Measurements from ENCODE around the gene SIVA1.
A peak's percentile ranks its signal among the peaks of the same experiment; 100 is the strongest.

The SIVA1 gene, protein sequence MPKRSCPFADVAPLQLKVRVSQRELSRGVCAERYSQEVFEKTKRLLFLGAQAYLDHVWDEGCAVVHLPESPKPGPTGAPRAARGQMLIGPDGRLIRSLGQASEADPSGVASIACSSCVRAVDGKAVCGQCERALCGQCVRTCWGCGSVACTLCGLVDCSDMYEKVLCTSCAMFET

GRCh38 chr14:104752735-104753527 lies at the start of gene SIVA1:
SIVA1 (plus strand) TSS chr14:104753147; CDS start chr14:104753202, 55 bp downstream.
- peak; percentile 99 for DNase-seq

DNA sequence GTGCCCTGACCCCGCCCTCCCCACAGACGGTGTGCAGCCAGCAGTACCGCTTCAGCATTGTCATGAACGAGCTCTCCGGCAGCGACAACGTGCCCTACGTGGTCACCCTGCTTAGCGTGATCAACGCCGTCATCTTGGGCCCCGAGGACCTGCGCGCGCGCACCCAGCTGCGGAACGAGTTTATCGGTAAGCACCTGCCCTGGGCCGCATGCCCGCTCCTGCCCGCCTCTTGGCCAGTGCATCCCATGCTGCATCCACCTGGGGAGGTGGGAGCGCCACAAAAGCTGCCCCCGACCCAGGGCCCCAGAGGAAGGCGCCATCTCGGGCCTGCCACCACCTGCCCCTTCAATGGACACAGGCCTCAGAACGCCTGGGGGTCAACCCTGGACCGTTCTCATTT lies 49.7 kb upstream of the SIVA1 start:
- no peak for DNase-seq

DNA sequence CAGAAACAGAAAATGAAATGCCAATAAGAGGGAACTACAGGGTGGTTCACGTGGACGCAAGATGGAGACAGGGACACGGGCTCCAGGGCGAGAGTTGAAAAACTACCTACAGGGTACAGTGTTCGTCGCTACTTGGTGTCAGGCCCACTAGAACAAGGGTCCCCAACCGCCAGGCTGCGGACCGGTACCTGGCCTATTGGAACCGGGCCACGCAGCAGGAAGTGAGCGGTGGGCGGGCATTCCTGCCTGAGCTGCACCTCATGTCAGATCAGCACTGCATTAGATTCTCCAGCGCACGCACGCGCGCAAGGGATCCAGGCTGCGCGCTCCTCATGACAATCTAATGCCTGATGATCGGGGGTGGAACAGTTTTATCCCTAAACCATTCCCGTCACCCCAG lies 48.7 kb upstream of the SIVA1 start:
- DNase-seq, result no peak

- DNase-seq, result no peak
These were observed 47.5 kb upstream of the SIVA1 start for GRCh38 chr14:104705340-104706047.

DNA sequence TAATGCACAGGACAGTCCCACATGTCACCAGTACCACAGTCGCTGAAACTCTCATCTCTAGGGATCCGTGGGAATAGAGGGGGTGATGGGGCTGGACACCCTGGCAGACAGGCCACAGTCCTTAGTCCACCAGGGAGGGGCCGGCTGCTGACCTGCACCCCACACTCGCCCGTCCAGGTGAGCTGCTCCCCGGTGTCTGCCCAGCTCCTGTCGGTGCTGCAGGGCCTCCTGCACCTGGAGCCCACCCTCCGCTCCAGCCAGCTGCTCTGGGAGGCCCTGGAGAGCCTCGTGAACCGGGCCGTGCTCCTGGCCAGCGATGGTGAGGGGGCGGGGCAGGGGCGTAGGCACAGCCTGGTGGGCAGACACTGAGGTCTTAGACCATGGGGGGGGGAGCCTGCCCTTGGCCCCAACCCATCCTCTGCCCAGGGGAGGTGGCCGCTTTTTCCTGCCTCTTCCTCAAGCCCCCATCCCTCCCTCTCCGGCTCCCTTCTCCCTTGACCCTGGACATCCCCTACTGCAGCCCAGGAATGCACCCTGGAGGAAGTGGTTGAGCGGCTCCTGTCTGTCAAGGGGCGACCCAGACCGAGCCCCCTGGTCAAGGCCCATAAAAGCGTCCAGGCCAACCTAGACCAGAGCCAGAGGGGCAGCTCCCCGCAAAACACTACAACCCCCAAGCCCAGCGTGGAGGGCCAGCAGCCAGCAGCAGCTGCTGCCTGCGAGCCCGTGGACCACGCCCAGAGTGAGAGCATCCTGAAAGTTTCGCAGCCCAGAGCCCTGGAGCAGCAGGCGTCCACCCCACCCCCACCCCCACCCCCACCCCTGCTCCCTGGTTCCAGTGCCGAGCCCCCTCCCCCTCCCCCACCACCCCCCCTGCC lies 46.0 kb upstream of the SIVA1 start:
- no peak for DNase-seq

- no peak for DNase-seq
These were observed 45.0 kb upstream of the SIVA1 start for GRCh38 chr14:104707608-104708595.

DNA sequence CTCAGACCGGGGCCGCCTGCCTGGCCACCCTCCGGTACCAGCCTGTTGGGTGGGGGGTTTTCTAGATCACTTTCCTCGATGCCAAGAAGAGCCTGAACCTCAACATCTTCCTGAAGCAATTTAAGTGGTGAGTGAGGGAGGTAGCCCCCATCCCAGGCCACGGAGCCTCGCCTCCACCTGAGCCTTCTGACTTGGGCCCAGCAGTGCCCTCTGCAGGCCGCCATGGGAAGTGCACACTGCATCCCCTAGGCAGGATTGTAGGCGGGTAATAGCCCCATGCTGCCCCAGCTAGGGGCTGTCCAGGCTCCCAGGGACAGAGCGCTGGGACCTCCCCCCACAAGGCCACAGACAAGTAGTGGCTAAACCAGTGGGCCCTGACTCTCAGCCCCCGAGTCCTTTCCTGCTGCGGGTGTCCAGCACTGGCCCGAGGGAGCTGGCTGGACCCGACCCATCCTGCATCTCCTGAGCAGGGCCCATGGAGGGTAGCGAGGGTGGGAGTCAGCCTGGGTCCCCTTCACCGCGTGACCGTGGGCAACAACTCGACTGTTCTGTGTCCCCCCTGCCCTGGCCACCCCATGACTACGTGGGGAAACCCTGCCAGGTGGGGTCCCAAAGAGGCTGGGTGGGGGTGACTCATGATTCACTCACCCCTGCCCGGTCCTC lies 44.2 kb upstream of the SIVA1 start:
- peak; percentile 32 for DNase-seq

DNA sequence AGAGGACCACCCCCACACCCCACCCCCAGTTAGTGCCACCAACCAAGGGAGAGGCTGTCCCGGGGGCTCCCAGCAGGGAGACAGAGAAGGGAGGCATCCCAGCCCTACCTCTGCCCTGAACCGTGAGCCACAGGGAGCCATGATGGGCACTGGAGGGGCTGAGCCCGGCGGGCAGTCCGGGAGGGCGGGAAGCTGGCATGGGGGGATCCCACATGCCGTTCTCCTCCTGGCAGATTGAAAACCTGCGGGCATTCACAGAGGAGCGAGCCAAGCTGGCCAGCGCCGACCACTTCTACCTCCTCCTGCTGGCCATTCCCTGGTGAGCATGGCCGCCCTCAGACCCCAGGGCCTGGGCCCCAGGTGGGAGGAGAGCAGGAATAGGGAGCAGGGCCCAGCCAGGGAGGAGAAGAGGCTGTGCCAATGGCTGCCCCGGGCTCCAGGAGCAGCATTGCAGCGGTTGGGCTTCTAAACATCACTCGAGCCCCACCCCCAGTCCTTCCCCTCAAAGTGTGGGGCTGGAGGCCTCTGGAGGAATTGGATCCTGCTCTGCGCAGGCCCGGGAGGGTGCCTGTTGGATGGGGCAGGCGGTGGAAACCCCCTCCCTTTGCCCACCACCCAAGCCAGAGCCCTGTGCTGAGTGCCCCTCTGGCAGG lies 43.4 kb upstream of the SIVA1 start:
- DNase-seq, result no peak

- DNase-seq, result no peak
These were observed 42.7 kb upstream of the SIVA1 start for GRCh38 chr14:104710071-104710735.

- DNase-seq, result no peak
These were observed 39.8 kb upstream of the SIVA1 start for GRCh38 chr14:104712881-104713734.

- DNase-seq, result no peak
These were observed 38.9 kb upstream of the SIVA1 start for GRCh38 chr14:104714066-104714465.

GRCh38 chr14:104714681-104715080 lies 38.3 kb upstream of the SIVA1 start:
- no peak for DNase-seq

DNA sequence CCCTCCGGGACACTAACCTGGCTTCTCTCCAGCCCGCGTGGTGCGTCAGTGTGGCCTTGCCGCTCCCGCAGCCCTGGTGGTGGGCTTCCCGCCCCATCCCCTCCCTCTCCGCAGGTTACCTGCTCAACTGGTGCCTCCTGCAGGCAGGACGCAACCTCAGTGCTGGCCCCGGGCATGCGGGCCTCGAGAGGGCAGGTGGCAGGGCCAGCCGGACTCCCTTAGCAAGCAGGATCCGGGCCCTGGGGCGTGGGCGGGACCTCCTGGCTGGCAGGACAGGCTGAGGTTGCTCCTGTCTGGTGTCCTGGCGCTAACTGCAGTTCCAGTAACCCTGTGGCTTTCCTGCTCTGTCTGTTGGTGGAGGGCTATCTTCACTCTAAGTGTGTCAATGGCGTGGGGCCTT lies 37.5 kb upstream of the SIVA1 start:
- DNase-seq, result no peak

- no peak for DNase-seq
These were observed 37.1 kb upstream of the SIVA1 start for GRCh38 chr14:104715871-104716270.

DNA sequence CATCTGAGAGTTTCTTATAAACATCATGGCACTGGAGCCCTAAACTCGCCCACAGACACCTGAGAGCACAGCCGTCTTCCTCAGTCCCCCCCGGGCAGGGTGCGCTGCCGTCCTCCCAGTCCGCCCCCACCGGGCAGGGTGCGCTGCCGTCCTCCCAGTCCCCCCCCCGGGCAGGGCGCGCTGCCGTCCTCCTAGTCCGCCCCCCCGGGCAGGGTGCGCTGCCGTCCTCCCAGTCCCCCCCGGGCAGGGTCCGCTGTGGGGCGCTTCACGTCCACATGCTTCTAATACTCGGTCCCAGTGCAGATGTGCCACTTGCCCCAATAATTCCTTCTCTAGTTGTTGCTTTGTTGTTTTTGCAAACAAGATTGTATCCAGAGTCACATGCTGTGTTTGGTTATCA lies 35.8 kb upstream of the SIVA1 start:
- no peak for DNase-seq

DNA sequence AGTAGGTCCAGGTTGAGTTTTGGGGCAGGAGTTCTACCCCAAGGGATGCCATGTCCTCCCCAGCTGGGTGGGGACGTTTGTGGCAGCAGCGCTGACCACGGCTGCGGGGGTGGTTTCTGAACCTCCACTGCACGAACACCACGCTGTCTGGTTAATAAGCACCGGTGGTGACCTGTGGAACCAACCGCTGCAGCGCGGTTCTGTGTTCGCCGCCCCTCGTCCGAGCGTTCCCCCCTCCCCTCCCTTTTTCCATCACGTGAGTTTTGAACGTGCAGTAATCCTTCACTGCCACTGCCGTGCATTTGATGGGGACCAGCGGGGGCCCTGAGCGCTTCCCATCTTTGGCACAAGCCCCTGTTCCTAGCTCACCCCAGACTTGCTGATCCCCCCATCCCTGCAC lies 35.3 kb upstream of the SIVA1 start:
- DNase-seq, result no peak

- DNase-seq, result no peak
These were observed 34.8 kb upstream of the SIVA1 start for GRCh38 chr14:104718147-104718546.

DNA sequence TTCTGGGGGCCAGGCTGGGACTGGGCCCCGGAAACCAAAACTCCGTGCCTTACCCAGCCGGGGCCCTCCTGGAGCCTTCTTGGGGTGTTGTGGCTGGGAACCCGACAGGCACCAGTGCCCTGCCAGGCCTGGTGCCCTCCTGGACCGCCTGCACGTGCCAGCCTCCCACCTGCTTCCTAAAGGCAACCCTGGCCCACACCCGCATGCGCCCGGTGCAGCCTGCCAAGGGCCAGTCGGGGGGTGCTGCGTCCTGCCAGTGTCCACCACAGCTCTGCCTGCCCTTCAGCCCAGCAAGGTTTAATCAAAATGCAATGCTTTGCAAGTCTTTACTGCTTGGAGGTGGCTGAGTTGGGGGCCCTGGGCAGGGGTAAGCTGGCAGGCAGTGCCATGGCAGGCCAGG lies 34.1 kb upstream of the SIVA1 start:
- DNase-seq, result no peak

DNA sequence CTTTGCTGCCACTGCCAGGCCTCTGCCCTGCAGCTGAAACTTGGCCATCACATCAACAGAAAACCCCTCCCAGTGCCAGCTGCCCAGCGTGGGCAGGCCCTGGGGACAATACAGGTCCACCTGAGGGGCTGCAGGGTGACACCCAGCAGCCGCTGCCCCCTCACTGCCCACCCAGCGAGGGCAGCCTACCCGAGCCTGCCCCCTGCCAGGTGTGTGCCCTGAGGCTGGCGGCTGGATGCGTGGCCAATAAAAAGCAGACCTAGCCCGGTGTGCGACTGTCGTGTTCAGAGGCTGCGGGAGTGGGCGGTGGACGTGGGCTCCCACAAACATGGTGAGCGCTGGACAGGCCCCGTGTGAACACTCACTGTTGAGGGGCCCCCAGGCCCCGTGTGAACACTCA lies 33.6 kb upstream of the SIVA1 start:
- DNase-seq, result no peak
